IMR-90 (cell line): ENCODE measurements around the gene VPS4B. TPM values are rescaled to one million over a fixed set of nuclear protein-coding genes. Genes with fewer than 3 reads are reported as not detected.

Experiments used
- ATAC-seq: fragments of 200-7000 bp; cut with Tn5 transposase; 2 replicates; pipeline ENCODE4 v1.9.1; 2020; ENCODE audit warnings: low read depth, mild to moderate bottlenecking, moderate library complexity
- BruUV-seq: library from RNA; stranded (reverse); fragments of 400-500 nt; replicated peaks from 2 replicates; lab custom pipeline; 2021; lab: Mats Ljungman, UMichigan
- CTCF ChIA-PET: fragments of 300-600 bp; formaldehyde crosslinking; extraction: SDS; loops from one replicate; lab custom pipeline; 2021; ENCODE audit warnings: antibody characterized with exemption; lab: Yijun Ruan, JAX
- POLR2A ChIA-PET: fragments of 300-600 bp; sonication (Branson Sonifier 250); formaldehyde crosslinking; loops from one replicate; lab custom pipeline; 2022; ENCODE audit warnings: antibody characterized with exemption; ENCODE audit not compliant: unreplicated experiment; lab: Charles Lee
- DNase-seq: peaks from one replicate; pipeline ENCODE4 v3.0.0; 2013
- H2AFZ ChIP-seq: replicated peaks from 2 replicates; pipeline ENCODE3; 2013; ENCODE audit warnings: low read length, mild to moderate bottlenecking; ENCODE audit not compliant: poor library complexity
- H2AK5ac ChIP-seq: 2 replicates; pipeline ENCODE4 v1.6.1; 2013; ENCODE audit warnings: low read depth, low read length, inconsistent platforms
- H2AK9ac ChIP-seq: replicated peaks from 2 replicates; pipeline ENCODE3; 2013; ENCODE audit warnings: mild to moderate bottlenecking, low read depth, low read length, moderate library complexity; ENCODE audit not compliant: poor library complexity
- H2BK120ac ChIP-seq: 2 replicates; pipeline ENCODE4 v1.6.1; 2013; ENCODE audit warnings: low read depth, low read length, inconsistent platforms
- H2BK15ac ChIP-seq: 3 replicates; pipeline ENCODE4 v1.6.1; 2013; ENCODE audit warnings: low read depth, low read length, inconsistent platforms
- H2BK20ac ChIP-seq: 2 replicates; pipeline ENCODE4 v1.6.1; 2013; ENCODE audit warnings: low read depth, mild to moderate bottlenecking, inconsistent platforms, low read length, moderate library complexity
- H2BK5ac ChIP-seq: 2 replicates; pipeline ENCODE4 v1.6.1; 2013; ENCODE audit warnings: mild to moderate bottlenecking, low read depth, low read length, inconsistent platforms; ENCODE audit not compliant: poor library complexity, severe bottlenecking
- H3K14ac ChIP-seq: replicated peaks from 2 replicates; pipeline ENCODE4 v1.6.1; 2013; ENCODE audit warnings: low read depth, low read length, inconsistent platforms
- H3K18ac ChIP-seq: 2 replicates; pipeline ENCODE4 v1.6.1; 2013; ENCODE audit warnings: low read depth, low read length, control low read depth
- H3K23ac ChIP-seq: 2 replicates; pipeline ENCODE4 v1.6.1; 2013; ENCODE audit warnings: low read depth, low read length, inconsistent platforms
- H3K27ac ChIP-seq: 2 replicates; pipeline ENCODE4 v1.5.1; 2013; ENCODE audit warnings: mild to moderate bottlenecking, control low read depth, low read length; ENCODE audit not compliant: insufficient read depth
- H3K27me3 ChIP-seq: 2 replicates; pipeline ENCODE4 v1.6.1; 2013; ENCODE audit warnings: low read length; ENCODE audit not compliant: control insufficient read depth, insufficient read depth
- H3K36me3 ChIP-seq: 2 replicates; pipeline ENCODE4 v1.6.1; 2013; ENCODE audit warnings: low read length, mixed read lengths; ENCODE audit not compliant: control insufficient read depth, insufficient read depth
- H3K4ac ChIP-seq: 2 replicates; pipeline ENCODE4 v1.6.1; 2013; ENCODE audit warnings: low read depth, low read length, inconsistent platforms
- H3K4me1 ChIP-seq: 2 replicates; pipeline ENCODE4 v1.6.1; 2013; ENCODE audit warnings: low read length, mixed read lengths; ENCODE audit not compliant: control insufficient read depth, insufficient read depth
- H3K4me2 ChIP-seq: 2 replicates; pipeline ENCODE4 v1.6.1; 2013; ENCODE audit warnings: low read depth, mild to moderate bottlenecking, control low read depth, low read length, moderate library complexity
- H3K4me3 ChIP-seq: 2 replicates; pipeline ENCODE4 v1.5.1; 2013; ENCODE audit warnings: low read depth, mild to moderate bottlenecking, control low read depth, low read length, moderate library complexity; ENCODE audit not compliant: insufficient read depth
- H3K56ac ChIP-seq: 2 replicates; pipeline ENCODE4 v1.6.1; 2013; ENCODE audit warnings: low read length, inconsistent platforms; ENCODE audit not compliant: insufficient read depth; ENCODE audit errors: extremely low read depth
- H3K79me1 ChIP-seq, 2 experiments: 2 replicates each; pipeline ENCODE4 v1.6.1; 2013; ENCODE audit warnings: low read length in 2 of 2, inconsistent platforms in 1 of 2, low read depth in 1 of 2
- H3K9ac ChIP-seq: 2 replicates; pipeline ENCODE4 v1.6.1; 2013; ENCODE audit warnings: low read depth, low read length, control low read depth
- H3K9me1 ChIP-seq: 2 replicates; pipeline ENCODE4 v1.6.1; 2013; ENCODE audit warnings: low read length, inconsistent platforms; ENCODE audit not compliant: insufficient read depth
- H3K9me3 ChIP-seq: 2 replicates; pipeline ENCODE4 v1.6.1; 2013; ENCODE audit warnings: low read length; ENCODE audit not compliant: control insufficient read depth, insufficient read depth
- H4K20me1 ChIP-seq: 2 replicates; pipeline ENCODE4 v1.6.1; 2013; ENCODE audit warnings: low read length, inconsistent platforms; ENCODE audit not compliant: insufficient read depth
- H4K5ac ChIP-seq: 2 replicates; pipeline ENCODE4 v1.6.1; 2013; ENCODE audit warnings: mild to moderate bottlenecking, low read depth, low read length, control low read depth
- H4K8ac ChIP-seq, 2 experiments: 2 replicates each; pipeline ENCODE4 v1.6.1; 2013; ENCODE audit warnings: low read depth in 2 of 2, low read length in 2 of 2, control low read depth in 1 of 2, inconsistent platforms in 1 of 2
- H4K91ac ChIP-seq: 2 replicates; pipeline ENCODE4 v1.6.1; 2013; ENCODE audit warnings: low read depth, low read length, inconsistent platforms; ENCODE audit not compliant: insufficient read depth
- BHLHE40 ChIP-seq: fragments of 150-350 bp; IDR thresholded peaks from 2 replicates; pipeline ENCODE4 v1.6.1; 2016; ENCODE audit warnings: mild to moderate bottlenecking, low read depth, low read length
- CTCF ChIP-seq: conservative IDR thresholded peaks from 2 replicates; pipeline ENCODE4 v1.5.1; 2012; ENCODE audit warnings: mild to moderate bottlenecking, low read depth, low read length, improper control_type of control experiment
- FOS ChIP-seq: fragments of 150-350 bp; IDR thresholded peaks from 2 replicates; pipeline ENCODE4 v1.6.1; 2016; ENCODE audit warnings: low read depth, low read length
- MXI1 ChIP-seq: IDR thresholded peaks from 2 replicates; pipeline ENCODE4 v1.6.1; 2012; ENCODE audit warnings: low read depth, mild to moderate bottlenecking, low read length, moderate library complexity, borderline replicate concordance
- NFE2L2 ChIP-seq: fragments of 150-350 bp; IDR thresholded peaks from 2 replicates; pipeline ENCODE4 v1.6.1; 2016; ENCODE audit warnings: low read depth, mild to moderate bottlenecking, low read length
- RAD21 ChIP-seq: IDR thresholded peaks from 2 replicates; pipeline ENCODE4 v1.6.1; 2012; ENCODE audit warnings: low read length, improper control_type of control experiment
- RCOR1 ChIP-seq: IDR thresholded peaks from 2 replicates; pipeline ENCODE4 v1.6.1; 2012; ENCODE audit warnings: mild to moderate bottlenecking, low read length, improper control_type of control experiment; ENCODE audit not compliant: insufficient replicate concordance
- RFX5 ChIP-seq: IDR thresholded peaks from 2 replicates; pipeline ENCODE4 v1.8.0; 2012; ENCODE audit warnings: low read depth, mild to moderate bottlenecking, low read length, moderate library complexity
- SMC3 ChIP-seq: fragments of 150-350 bp; IDR thresholded peaks from 2 replicates; pipeline ENCODE4 v1.6.1; 2016; ENCODE audit warnings: low read depth, mild to moderate bottlenecking, antibody characterized with exemption, low read length, moderate library complexity
- USF2 ChIP-seq: fragments of 150-350 bp; IDR thresholded peaks from 2 replicates; pipeline ENCODE4 v1.6.1; 2017; ENCODE audit warnings: mild to moderate bottlenecking, antibody characterized with exemption, low read length, low read depth
- WGBS, 2 experiments: methylation state at CpG; one replicate each; pipeline versions ENCODE4 v1.1.5 to v1.1.7; 2013; ENCODE audit warnings: missing lambda C conversion rate in 2 of 2; ENCODE audit not compliant: insufficient read length in 1 of 2; ENCODE audit errors: extremely low coverage in 2 of 2; 5-methylcytosine and 5-hydroxymethylcytosine counted together
- dilution Hi-C: fragments of 300-500 bp; cut with HindIII; formaldehyde crosslinking; loops from one replicate; pipeline ENCODE4 v1.14.3; 2018; ENCODE audit warnings: low sequenced_read_pairs; ENCODE audit not compliant: unreplicated experiment
- in situ Hi-C: fragments of 300-500 bp; cut with MboI; formaldehyde crosslinking; loops from 3 replicates; pipeline ENCODE4 v1.14.3; 2019; ENCODE audit warnings: low sequenced_read_pairs, inconsistent platforms, mixed read lengths
- intact Hi-C: fragments of 100-400 bp; cut with micrococcal nuclease; formaldehyde crosslinking; loops from 2 replicates; pipeline ENCODE4 v1.10.0; 2022
- polyA plus RNA-seq, 3 experiments: library from polyadenylated mRNA; depleted of rRNA; stranded (reverse); fragments of >200 nt; gene quantifications; 2 replicates each; pipeline ENCODE4 v1.2.3, GENCODE V29; 2012; ENCODE audit warnings: low replicate concordance in 1 of 3
- total RNA-seq: library from RNA; depleted of rRNA; stranded (reverse); fragments of >200 nt; gene quantifications from 2 replicates; pipeline ENCODE4 v1.2.3, GENCODE V29; 2012

VPS4B gene
- total and polyA plus RNA-seq, 2 of the 4 experiments (the other 2 are of a cell fraction) = 16.2 to 31.5 TPM

GRCh38 chr18:63439334-63439733, 17.1 kb upstream of the VPS4B start:
- H3K4me2 ChIP-seq = no peak overlapping the region
- H4K8ac ChIP-seq = no peak overlapping the region
- H2AK9ac ChIP-seq = no peak overlapping the region
- no peak overlapping the region for H2BK5ac ChIP-seq
- H3K27me3 ChIP-seq = peaks cover 7% of the 10 kb centered on the region
- peak; percentile 70 for DNase-seq
- H2BK15ac ChIP-seq = no peak overlapping the region
- peak; percentile 69 for TF ChIP-seq SMC3
- peak; percentile 85 for TF ChIP-seq CTCF
- TF ChIP-seq MXI1 = no peak
- no peak for TF ChIP-seq BHLHE40
- peak; percentile 77 for TF ChIP-seq RAD21
- TF ChIP-seq RFX5 = no peak
- TF ChIP-seq FOS = no peak
- no peak for TF ChIP-seq RCOR1
- TF ChIP-seq USF2 = no peak
- no peak for TF ChIP-seq NFE2L2
- H3K18ac ChIP-seq = no peak overlapping the region
- intact Hi-C loops = loop anchor here (1.0 to 10.0 kb wide), 4 partner anchors 117 to 915 kb away; partner anchors contain the start of gene ZCCHC2
- no peak overlapping the region for H4K5ac ChIP-seq
- no peak overlapping the region for H2BK120ac ChIP-seq
- no peak overlapping the region for H4K91ac ChIP-seq
- ChIA-PET CTCF (interaction anchor here (0.5 to 1.6 kb wide), 18 partner anchors 11 to 1640 kb away, joined by 3 to 6 read pairs (median 4); no protein-coding TSS in a partner anchor), POLR2A (interaction anchor here (0.6 kb wide), 1 partner anchor 1366 kb away, joined by 3 read pairs; no protein-coding TSS in a partner anchor)
- H3K36me3 ChIP-seq = no peaks in the 10 kb centered on the region
- H3K9me3 ChIP-seq = no peaks in the 10 kb centered on the region
- no peak overlapping the region for H3K14ac ChIP-seq
- no peak overlapping the region for H3K4ac ChIP-seq
- H3K56ac ChIP-seq = no peak overlapping the region
- H4K20me1 ChIP-seq = no peaks in the 10 kb centered on the region
- 10% methylated on average over 2 of the region's 6 CpGs; no CpG with 5 or more reads in 1 of the 2 experiments for WGBS, 2 experiments
- H3K4me1 ChIP-seq = no peaks in the 10 kb centered on the region
- peak; percentile 95 for ATAC-seq
- dilution Hi-C loops = no loop called here
- H2BK20ac ChIP-seq = no peak overlapping the region
- no peaks in the 10 kb centered on the region for H3K9me1 ChIP-seq
- in situ Hi-C loops = loop anchor here (5.0 kb wide), 1 partner anchor 422 kb away; no protein-coding TSS in a partner anchor
- H2AK5ac ChIP-seq = no peak overlapping the region
- H3K27ac ChIP-seq = no peak overlapping the region
- H2AFZ ChIP-seq = peak overlapping the region; percentile 68
- H3K4me3 ChIP-seq = no peak overlapping the region
- no peaks in the 10 kb centered on the region for H3K79me1 ChIP-seq
- BruUV-seq = no TSS peak
- H3K9ac ChIP-seq = no peak overlapping the region
- no peak overlapping the region for H3K23ac ChIP-seq
